IMR-90 (cell line): ENCODE data around the gene MRPL54. TPM values are rescaled to one million over a fixed set of nuclear protein-coding genes. Genes with fewer than 3 reads are reported as not detected.

ENCODE experiments used
- ATAC-seq: fragments of 200-7000 bp; cut with Tn5 transposase; 2 replicates; pipeline ENCODE4 v1.9.1; 2020; ENCODE audit warnings: low read depth, mild to moderate bottlenecking, moderate library complexity
- BruUV-seq: library from RNA; stranded (reverse); fragments of 400-500 nt; replicated peaks from 2 replicates; lab custom pipeline; 2021; lab: Mats Ljungman, UMichigan
- CTCF ChIA-PET: fragments of 300-600 bp; formaldehyde crosslinking; extraction: SDS; loops from one replicate; lab custom pipeline; 2021; ENCODE audit warnings: antibody characterized with exemption; lab: Yijun Ruan, JAX
- POLR2A ChIA-PET: fragments of 300-600 bp; sonication (Branson Sonifier 250); formaldehyde crosslinking; loops from one replicate; lab custom pipeline; 2022; ENCODE audit warnings: antibody characterized with exemption; ENCODE audit not compliant: unreplicated experiment; lab: Charles Lee
- DNase-seq: peaks from one replicate; pipeline ENCODE4 v3.0.0; 2013
- H2AFZ ChIP-seq: replicated peaks from 2 replicates; pipeline ENCODE3; 2013; ENCODE audit warnings: low read length, mild to moderate bottlenecking; ENCODE audit not compliant: poor library complexity
- H2AK5ac ChIP-seq: 2 replicates; pipeline ENCODE4 v1.6.1; 2013; ENCODE audit warnings: low read depth, low read length, inconsistent platforms
- H2AK9ac ChIP-seq: replicated peaks from 2 replicates; pipeline ENCODE3; 2013; ENCODE audit warnings: mild to moderate bottlenecking, low read depth, low read length, moderate library complexity; ENCODE audit not compliant: poor library complexity
- H2BK120ac ChIP-seq: 2 replicates; pipeline ENCODE4 v1.6.1; 2013; ENCODE audit warnings: low read depth, low read length, inconsistent platforms
- H2BK15ac ChIP-seq: 3 replicates; pipeline ENCODE4 v1.6.1; 2013; ENCODE audit warnings: low read depth, low read length, inconsistent platforms
- H2BK20ac ChIP-seq: 2 replicates; pipeline ENCODE4 v1.6.1; 2013; ENCODE audit warnings: low read depth, mild to moderate bottlenecking, inconsistent platforms, low read length, moderate library complexity
- H2BK5ac ChIP-seq: 2 replicates; pipeline ENCODE4 v1.6.1; 2013; ENCODE audit warnings: mild to moderate bottlenecking, low read depth, low read length, inconsistent platforms; ENCODE audit not compliant: poor library complexity, severe bottlenecking
- H3K14ac ChIP-seq: replicated peaks from 2 replicates; pipeline ENCODE4 v1.6.1; 2013; ENCODE audit warnings: low read depth, low read length, inconsistent platforms
- H3K18ac ChIP-seq: 2 replicates; pipeline ENCODE4 v1.6.1; 2013; ENCODE audit warnings: low read depth, low read length, control low read depth
- H3K23ac ChIP-seq: 2 replicates; pipeline ENCODE4 v1.6.1; 2013; ENCODE audit warnings: low read depth, low read length, inconsistent platforms
- H3K27ac ChIP-seq: 2 replicates; pipeline ENCODE4 v1.5.1; 2013; ENCODE audit warnings: mild to moderate bottlenecking, control low read depth, low read length; ENCODE audit not compliant: insufficient read depth
- H3K27me3 ChIP-seq: 2 replicates; pipeline ENCODE4 v1.6.1; 2013; ENCODE audit warnings: low read length; ENCODE audit not compliant: control insufficient read depth, insufficient read depth
- H3K36me3 ChIP-seq: 2 replicates; pipeline ENCODE4 v1.6.1; 2013; ENCODE audit warnings: low read length, mixed read lengths; ENCODE audit not compliant: control insufficient read depth, insufficient read depth
- H3K4ac ChIP-seq: 2 replicates; pipeline ENCODE4 v1.6.1; 2013; ENCODE audit warnings: low read depth, low read length, inconsistent platforms
- H3K4me1 ChIP-seq: 2 replicates; pipeline ENCODE4 v1.6.1; 2013; ENCODE audit warnings: low read length, mixed read lengths; ENCODE audit not compliant: control insufficient read depth, insufficient read depth
- H3K4me2 ChIP-seq: 2 replicates; pipeline ENCODE4 v1.6.1; 2013; ENCODE audit warnings: low read depth, mild to moderate bottlenecking, control low read depth, low read length, moderate library complexity
- H3K4me3 ChIP-seq: 2 replicates; pipeline ENCODE4 v1.5.1; 2013; ENCODE audit warnings: low read depth, mild to moderate bottlenecking, control low read depth, low read length, moderate library complexity; ENCODE audit not compliant: insufficient read depth
- H3K56ac ChIP-seq: 2 replicates; pipeline ENCODE4 v1.6.1; 2013; ENCODE audit warnings: low read length, inconsistent platforms; ENCODE audit not compliant: insufficient read depth; ENCODE audit errors: extremely low read depth
- H3K79me1 ChIP-seq, 2 experiments: 2 replicates each; pipeline ENCODE4 v1.6.1; 2013; ENCODE audit warnings: low read length in 2 of 2, inconsistent platforms in 1 of 2, low read depth in 1 of 2
- H3K9ac ChIP-seq: 2 replicates; pipeline ENCODE4 v1.6.1; 2013; ENCODE audit warnings: low read depth, low read length, control low read depth
- H3K9me1 ChIP-seq: 2 replicates; pipeline ENCODE4 v1.6.1; 2013; ENCODE audit warnings: low read length, inconsistent platforms; ENCODE audit not compliant: insufficient read depth
- H3K9me3 ChIP-seq: 2 replicates; pipeline ENCODE4 v1.6.1; 2013; ENCODE audit warnings: low read length; ENCODE audit not compliant: control insufficient read depth, insufficient read depth
- H4K20me1 ChIP-seq: 2 replicates; pipeline ENCODE4 v1.6.1; 2013; ENCODE audit warnings: low read length, inconsistent platforms; ENCODE audit not compliant: insufficient read depth
- H4K5ac ChIP-seq: 2 replicates; pipeline ENCODE4 v1.6.1; 2013; ENCODE audit warnings: mild to moderate bottlenecking, low read depth, low read length, control low read depth
- H4K8ac ChIP-seq, 2 experiments: 2 replicates each; pipeline ENCODE4 v1.6.1; 2013; ENCODE audit warnings: low read depth in 2 of 2, low read length in 2 of 2, control low read depth in 1 of 2, inconsistent platforms in 1 of 2
- H4K91ac ChIP-seq: 2 replicates; pipeline ENCODE4 v1.6.1; 2013; ENCODE audit warnings: low read depth, low read length, inconsistent platforms; ENCODE audit not compliant: insufficient read depth
- FOS ChIP-seq: fragments of 150-350 bp; IDR thresholded peaks from 2 replicates; pipeline ENCODE4 v1.6.1; 2016; ENCODE audit warnings: low read depth, low read length
- MXI1 ChIP-seq: IDR thresholded peaks from 2 replicates; pipeline ENCODE4 v1.6.1; 2012; ENCODE audit warnings: low read depth, mild to moderate bottlenecking, low read length, moderate library complexity, borderline replicate concordance
- WGBS, 2 experiments: methylation state at CpG; one replicate each; pipeline versions ENCODE4 v1.1.5 to v1.1.7; 2013; ENCODE audit warnings: missing lambda C conversion rate in 2 of 2; ENCODE audit not compliant: insufficient read length in 1 of 2; ENCODE audit errors: extremely low coverage in 2 of 2; 5-methylcytosine and 5-hydroxymethylcytosine counted together
- dilution Hi-C: fragments of 300-500 bp; cut with HindIII; formaldehyde crosslinking; loops from one replicate; pipeline ENCODE4 v1.14.3; 2018; ENCODE audit warnings: low sequenced_read_pairs; ENCODE audit not compliant: unreplicated experiment
- in situ Hi-C: fragments of 300-500 bp; cut with MboI; formaldehyde crosslinking; loops from 3 replicates; pipeline ENCODE4 v1.14.3; 2019; ENCODE audit warnings: low sequenced_read_pairs, inconsistent platforms, mixed read lengths
- intact Hi-C: fragments of 100-400 bp; cut with micrococcal nuclease; formaldehyde crosslinking; loops from 2 replicates; pipeline ENCODE4 v1.10.0; 2022
- polyA plus RNA-seq, 3 experiments: library from polyadenylated mRNA; depleted of rRNA; stranded (reverse); fragments of >200 nt; gene quantifications; 2 replicates each; pipeline ENCODE4 v1.2.3, GENCODE V29; 2012; ENCODE audit warnings: low replicate concordance in 1 of 3
- total RNA-seq: library from RNA; depleted of rRNA; stranded (reverse); fragments of >200 nt; gene quantifications from 2 replicates; pipeline ENCODE4 v1.2.3, GENCODE V29; 2012

MRPL54 gene
- total and polyA plus RNA-seq, 2 of the 4 experiments (the other 2 are of a cell fraction), result 55.9 to 75.7 TPM

GRCh38 chr19:3751236-3751635 lies 11.2 kb upstream of the MRPL54 start:
- intact Hi-C loops (no loop called here), in situ Hi-C loops (no loop called here), dilution Hi-C loops (no loop called here)
- peaks cover 2% of the 10 kb centered on the region; the same call in 1 of the 2 replicates for H3K27me3 ChIP-seq
- H3K9me1 ChIP-seq, result no peaks in the 10 kb centered on the region
- H2AK5ac ChIP-seq, result no peak overlapping the region
- H3K4me1 ChIP-seq, result no peaks in the 10 kb centered on the region
- H2BK120ac ChIP-seq, result no peak overlapping the region
- H3K79me1 ChIP-seq, result no peaks in the 10 kb centered on the region; a peak in 1 of 4 replicates
- no peak overlapping the region for H3K18ac ChIP-seq
- no peak overlapping the region for H3K9ac ChIP-seq
- no peak overlapping the region for H4K91ac ChIP-seq
- no peaks in the 10 kb centered on the region for H4K20me1 ChIP-seq
- H2AFZ ChIP-seq, result no peak overlapping the region
- ChIA-PET POLR2A (interaction anchor here (1.0 kb wide), 1 partner anchor 12 kb away, joined by 3 read pairs; the partner anchor contains the start of gene MRPL54), CTCF (no interaction called here)
- 88% methylated on average over 8 of the region's 30 CpGs; no CpG with 5 or more reads in 1 of the 2 experiments for WGBS, 2 experiments
- H3K36me3 ChIP-seq, result peaks cover 24% of the 10 kb centered on the region; the same call in 1 of the 2 replicates
- no peak for ATAC-seq
- H3K56ac ChIP-seq, result no peak overlapping the region
- H3K4ac ChIP-seq, result no peak overlapping the region
- TF ChIP-seq FOS (no peak), MXI1 (no peak)
- H3K23ac ChIP-seq, result no peak overlapping the region
- no TSS peak for BruUV-seq
- no peak overlapping the region for H3K27ac ChIP-seq
- no peak overlapping the region for H3K4me2 ChIP-seq
- H2AK9ac ChIP-seq, result no peak overlapping the region
- no peak overlapping the region for H2BK5ac ChIP-seq
- DNase-seq, result no peak
- H3K4me3 ChIP-seq, result no peak overlapping the region
- H2BK20ac ChIP-seq, result no peak overlapping the region
- no peaks in the 10 kb centered on the region for H3K9me3 ChIP-seq
- no peak overlapping the region for H4K8ac ChIP-seq
- no peak overlapping the region for H4K5ac ChIP-seq
- no peak overlapping the region for H3K14ac ChIP-seq
- H2BK15ac ChIP-seq, result no peak overlapping the region
